ENCODE measurements around the gene BRD4. TPM values are rescaled to one million over a fixed set of nuclear protein-coding genes. Genes with fewer than 3 reads are reported as not detected.
A peak's percentile ranks its signal among the peaks of the same experiment; 100 is the strongest.

The BRD4 gene
- total RNA-seq, 2 donors from 2014 or later, result 45.6 to 76.0 TPM

- intact Hi-C loops (cut with DNase I), result loop anchor here (5.0 kb wide), 1 partner anchor 80 kb away; the partner anchor contains the start of gene BRD4
- DNase-seq (ENCODE audit: low spot score), result peak; percentile 78
- Histone ChIP-seq H3K27me3 (replicated peaks; ENCODE audit: insufficient read depth) (no peaks in the 10 kb centered on the region), H3K4me1 (replicated peaks) (peaks cover 29% of the 10 kb centered on the region), H3K27ac (peak overlapping the region; percentile 73 to 80), H3K9me3 (no peaks in the 10 kb centered on the region), H3K36me3 (peaks cover 13 to 28% of the 10 kb centered on the region in 2 donors), H3K4me3 (no peak overlapping the region)
- TF ChIP-seq POLR2A (IDR thresholded peaks at IDR 0.05) (no peak), POLR2AphosphoS5 (IDR thresholded peaks at IDR 0.05) (peak; percentile 87), CTCF (IDR thresholded peaks at IDR 0.05) (peak in 2 of 4 experiments; percentile 44)
- WGBS, result 15% methylated on average over 14 of the region's 14 CpGs
Observed at GRCh38 chr19:15251749-15252397, 80.5 kb downstream of the BRD4 start.

DNA sequence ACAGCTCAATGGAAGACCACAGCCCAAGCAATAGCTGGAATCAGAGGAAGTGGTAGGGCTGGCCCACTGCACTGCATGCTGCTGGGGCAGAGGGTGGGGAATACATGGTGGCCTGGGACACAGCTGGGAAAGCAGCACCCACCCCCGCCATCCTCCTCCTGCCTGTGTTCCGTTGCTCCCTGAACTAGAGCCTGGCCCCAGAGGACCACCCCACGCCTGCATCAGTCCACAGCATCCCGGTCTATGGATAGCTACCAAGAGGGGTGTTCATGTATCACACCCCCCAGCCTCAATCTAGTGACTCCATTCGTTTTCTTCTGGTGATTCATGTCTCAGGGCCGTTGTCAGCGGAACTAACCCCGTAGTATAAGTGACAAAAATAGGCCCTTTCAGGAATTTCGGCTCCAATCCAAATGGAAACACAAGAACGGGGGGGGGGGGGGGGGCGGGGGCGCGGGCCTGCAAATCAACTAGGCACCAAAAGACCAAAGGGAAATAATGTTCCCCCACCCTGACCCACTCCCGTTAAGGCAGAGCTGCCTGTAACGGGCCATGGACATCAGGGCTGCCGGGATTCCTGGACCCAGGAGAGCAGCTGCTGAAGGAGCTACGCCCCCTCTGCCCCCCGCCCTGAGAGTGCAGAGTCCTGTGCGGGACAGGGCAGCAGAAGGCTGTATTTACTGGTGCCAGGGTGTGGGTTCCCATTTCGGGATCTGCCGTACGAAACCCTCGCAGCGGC, 81.2 kb downstream of the BRD4 start:
- DNase-seq (ENCODE audit: low spot score), result no peak
- H3K4me3 ChIP-seq, result no peak overlapping the region
- WGBS, result 28% methylated on average over 23 of the region's 24 CpGs
- no peaks in the 10 kb centered on the region for H3K9me3 ChIP-seq
- peak overlapping the region; percentile 73 to 80 for H3K27ac ChIP-seq
- peaks cover 29% of the 10 kb centered on the region for H3K4me1 ChIP-seq (replicated peaks)
- no peaks in the 10 kb centered on the region for H3K27me3 ChIP-seq (replicated peaks; ENCODE audit: insufficient read depth)
- intact Hi-C loops (cut with DNase I), result loop anchor here (5.0 kb wide), 1 partner anchor 81 kb away; the partner anchor contains the start of gene BRD4
- TF ChIP-seq POLR2AphosphoS5 (IDR thresholded peaks at IDR 0.05) (no peak), CTCF (IDR thresholded peaks at IDR 0.05) (no peak), POLR2A (IDR thresholded peaks at IDR 0.05) (no peak)
- H3K36me3 ChIP-seq, result peaks cover 13 to 26% of the 10 kb centered on the region in 2 donors

GRCh38 chr19:15250640-15250993, 81.7 kb downstream of the BRD4 start:
- Histone ChIP-seq H3K27me3 (replicated peaks; ENCODE audit: insufficient read depth) (no peaks in the 10 kb centered on the region), H3K4me1 (replicated peaks) (peaks cover 29% of the 10 kb centered on the region), H3K36me3 (peaks cover 9 to 21% of the 10 kb centered on the region in 2 donors), H3K27ac (peak overlapping the region; percentile 73 to 80), H3K4me3 (no peak overlapping the region), H3K9me3 (no peaks in the 10 kb centered on the region)
- no peak for TF ChIP-seq CTCF (IDR thresholded peaks at IDR 0.05)
- TF ChIP-seq POLR2AphosphoS5 (IDR thresholded peaks at IDR 0.05), result no peak
- TF ChIP-seq POLR2A (IDR thresholded peaks at IDR 0.05), result no peak
- no peak for DNase-seq (ENCODE audit: low spot score)
- WGBS, result 29% methylated on average over 1 of the region's 1 CpG
- intact Hi-C loops (cut with DNase I), result loop anchor here (5.0 kb wide), 1 partner anchor 82 kb away; the partner anchor contains the start of gene BRD4

- intact Hi-C loops (cut with DNase I), result loop anchor here (5.0 kb wide), 1 partner anchor 82 kb away; the partner anchor contains the start of gene BRD4
- DNase-seq (ENCODE audit: low spot score), result no peak
- Histone ChIP-seq H3K27me3 (replicated peaks; ENCODE audit: insufficient read depth) (no peaks in the 10 kb centered on the region), H3K27ac (peak overlapping the region; percentile 73 to 80), H3K36me3 (peaks cover 8 to 16% of the 10 kb centered on the region in 2 donors), H3K9me3 (no peaks in the 10 kb centered on the region), H3K4me3 (no peak overlapping the region), H3K4me1 (replicated peaks) (peaks cover 29% of the 10 kb centered on the region)
- TF ChIP-seq POLR2AphosphoS5 (IDR thresholded peaks at IDR 0.05) (no peak), POLR2A (IDR thresholded peaks at IDR 0.05) (no peak), CTCF (IDR thresholded peaks at IDR 0.05) (no peak)
- 28% methylated on average over 15 of the region's 15 CpGs for WGBS
Observed at GRCh38 chr19:15249972-15250639, 82.2 kb downstream of the BRD4 start.

Measured in prostate gland (tissue), 2 donors.